Lower leg skin (tissue), 3 donors: Measurements from ENCODE around the gene SH3BP5L.

Source experiments
- POLR2A ChIP-seq, 2 donors: fragments of 450-650 bp; IDR thresholded peaks; one replicate each; pipeline ENCODE4 v1.6.1; 2016 to 2017; ENCODE audit warnings: antibody characterized with exemption in 2 of 2, mild to moderate bottlenecking in 1 of 2, moderate library complexity in 1 of 2
- TF ChIP-seq, protein P1 (sequence below), 3 donors: fragments of 450-650 bp; IDR thresholded peaks; one replicate each; pipeline ENCODE4 v1.5.1; 2016; ENCODE audit warnings: antibody characterized with exemption in 3 of 3, mild to moderate bottlenecking in 3 of 3, moderate library complexity in 2 of 3

DNA sequence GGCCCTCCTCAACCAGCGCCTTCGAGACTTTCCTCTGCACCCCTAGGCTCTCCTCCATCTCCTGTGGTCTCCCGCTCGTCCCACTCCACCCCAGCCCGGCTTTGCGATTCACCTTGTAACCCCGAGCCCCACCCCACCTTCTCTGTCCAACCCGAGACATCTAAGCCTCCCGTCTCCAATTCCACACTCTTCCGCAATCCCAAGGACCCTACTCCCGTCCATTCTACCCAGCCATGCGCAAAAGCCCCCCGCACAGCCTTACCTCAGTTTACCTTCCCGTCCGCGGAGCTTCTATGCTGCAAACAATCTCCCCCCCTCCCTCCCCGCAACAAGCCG is 174 bp downstream of the SH3BP5L start:
- TF ChIP-seq, protein P1, sequence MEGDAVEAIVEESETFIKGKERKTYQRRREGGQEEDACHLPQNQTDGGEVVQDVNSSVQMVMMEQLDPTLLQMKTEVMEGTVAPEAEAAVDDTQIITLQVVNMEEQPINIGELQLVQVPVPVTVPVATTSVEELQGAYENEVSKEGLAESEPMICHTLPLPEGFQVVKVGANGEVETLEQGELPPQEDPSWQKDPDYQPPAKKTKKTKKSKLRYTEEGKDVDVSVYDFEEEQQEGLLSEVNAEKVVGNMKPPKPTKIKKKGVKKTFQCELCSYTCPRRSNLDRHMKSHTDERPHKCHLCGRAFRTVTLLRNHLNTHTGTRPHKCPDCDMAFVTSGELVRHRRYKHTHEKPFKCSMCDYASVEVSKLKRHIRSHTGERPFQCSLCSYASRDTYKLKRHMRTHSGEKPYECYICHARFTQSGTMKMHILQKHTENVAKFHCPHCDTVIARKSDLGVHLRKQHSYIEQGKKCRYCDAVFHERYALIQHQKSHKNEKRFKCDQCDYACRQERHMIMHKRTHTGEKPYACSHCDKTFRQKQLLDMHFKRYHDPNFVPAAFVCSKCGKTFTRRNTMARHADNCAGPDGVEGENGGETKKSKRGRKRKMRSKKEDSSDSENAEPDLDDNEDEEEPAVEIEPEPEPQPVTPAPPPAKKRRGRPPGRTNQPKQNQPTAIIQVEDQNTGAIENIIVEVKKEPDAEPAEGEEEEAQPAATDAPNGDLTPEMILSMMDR (IDR thresholded peaks at IDR 0.05): no peak
- TF ChIP-seq POLR2A (IDR thresholded peaks at IDR 0.05): no peak
